Transverse colon (tissue), 4 donors: ENCODE results near the gene SHISA5. TPM values are rescaled to one million over a fixed set of nuclear protein-coding genes. Genes with fewer than 3 reads are reported as not detected.

Source experiments
- DNase-seq: peaks from one replicate; pipeline ENCODE4 v3.0.0-alpha.2; 2019
- H3K27ac ChIP-seq, 4 donors: fragments of 200-600 bp; sonication (generic); 2 replicates each; pipeline ENCODE4 v1.5.1; 2016 to 2018; ENCODE audit warnings: inconsistent platforms in 4 of 4
- H3K27me3 ChIP-seq: fragments of 200-600 bp; sonication (generic); 2 replicates; pipeline ENCODE4 v1.5.1; 2017; ENCODE audit warnings: inconsistent platforms
- H3K36me3 ChIP-seq, 4 donors: fragments of 200-600 bp; sonication (generic); 2 replicates each; pipeline ENCODE4 v1.5.1; 2017 to 2019; ENCODE audit warnings: inconsistent platforms in 4 of 4
- H3K4me1 ChIP-seq, 4 donors: fragments of 200-600 bp; sonication (generic); 2 replicates each; pipeline ENCODE4 v1.5.1; 2017 to 2020; ENCODE audit warnings: inconsistent platforms in 4 of 4
- H3K4me3 ChIP-seq, 4 donors: fragments of 200-600 bp; sonication (generic); 1 replicate in 1 of 4; 2 replicates in 3 of 4; pipeline versions ENCODE4 v1.5.1 to v1.6.1; 2017 to 2019; ENCODE audit warnings: inconsistent platforms in 4 of 4
- H3K9me3 ChIP-seq, 2 donors: fragments of 200-600 bp; sonication (generic); 2 replicates each; pipeline ENCODE4 v1.5.1; 2017 to 2019; ENCODE audit warnings: inconsistent platforms in 2 of 2
- EP300 ChIP-seq: sonication (generic); formaldehyde crosslinking; IDR thresholded peaks from one replicate; pipeline ENCODE4 v1.6.1; 2017; ENCODE audit warnings: antibody characterized with exemption, low read depth
- POLR2A ChIP-seq: fragments of 450-650 bp; IDR thresholded peaks from one replicate; pipeline ENCODE4 v1.6.1; 2016; ENCODE audit warnings: antibody characterized with exemption, mild to moderate bottlenecking, moderate library complexity
- POLR2AphosphoS5 ChIP-seq, 3 donors: sonication (generic); formaldehyde crosslinking; IDR thresholded peaks; one replicate each; pipeline ENCODE4 v1.6.1; 2016; ENCODE audit warnings: antibody characterized with exemption in 3 of 3
- WGBS, 2 donors: methylation state at CpG; one replicate each; pipeline ENCODE4 v1.1.5; 2018; ENCODE audit warnings: low coverage in 1 of 2; 5-methylcytosine and 5-hydroxymethylcytosine counted together
- in situ Hi-C, 4 donors: fragments of 200-750 bp; cut with MboI; loops; one replicate each; pipeline versions ENCODE4 v1.15.0 to v1.15.1; 2017; ENCODE audit warnings: low sequenced_read_pairs in 3 of 4, low pct_ligation_motif_present in 1 of 4, low pct_unique_long_range_greater_than_20kb in 1 of 4
- intact Hi-C: fragments of 100-400 bp; cut with DNase I; formaldehyde crosslinking; loops from one replicate; pipeline ENCODE4 v1.15.1; 2023; ENCODE audit warnings: low total_unique reads
- total RNA-seq, 4 donors: library from RNA; depleted of rRNA; stranded (reverse); fragments of >200 nt; gene quantifications; one replicate each; pipeline ENCODE4 v1.1.0, GENCODE V29; 2016
- TF ChIP-seq, protein P1 (sequence below), 5 experiments: fragments of 200-600 bp in 3 of 5; fragments of 450-650 bp in 2 of 5; sonication (generic) in 3 of 5; IDR thresholded peaks; 1 replicate in 2 of 5; 2 replicates in 3 of 5; pipeline ENCODE4 v1.5.1; 2016 to 2017; ENCODE audit warnings: antibody characterized with exemption in 5 of 5, inconsistent platforms in 3 of 5, mild to moderate bottlenecking in 2 of 5, moderate library complexity in 1 of 5

The SHISA5 gene
- total RNA-seq, 4 donors from 2014 or later: 72.9 to 89.4 (median 80.8) TPM

DNA sequence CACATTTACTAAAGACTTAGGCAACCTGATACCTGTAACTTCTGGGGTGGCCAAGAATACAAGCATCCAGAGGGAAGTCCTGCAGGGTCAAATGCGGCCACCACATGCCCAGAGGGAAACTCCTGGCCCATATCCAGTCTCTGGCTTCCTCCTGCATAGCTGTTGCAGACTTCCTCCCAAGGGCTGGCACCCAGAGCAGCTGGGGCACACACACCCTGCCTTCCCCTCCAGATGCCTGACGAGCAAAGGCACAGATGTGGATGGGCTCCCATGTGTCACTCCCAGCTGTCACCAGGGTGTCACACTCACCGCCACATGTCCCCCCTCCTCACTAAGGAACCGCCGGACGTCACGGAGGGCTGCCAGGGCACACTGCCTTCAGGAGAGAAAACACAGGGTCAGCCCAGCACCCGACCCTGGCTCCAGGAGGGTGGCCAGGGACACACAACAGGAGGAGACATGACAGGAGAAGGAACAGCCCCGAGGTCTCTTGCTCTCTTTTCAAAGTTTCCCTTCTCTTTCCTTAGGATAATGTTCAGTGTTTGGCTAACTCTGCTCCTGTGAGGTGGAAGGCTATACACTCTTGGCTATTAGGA, 39.4 kb upstream of the SHISA5 start:
- Histone ChIP-seq H3K4me3 (no peak overlapping the region), H3K27ac (no peak overlapping the region), H3K36me3 (no peaks in the 10 kb centered on the region), H3K9me3 (no peaks in the 10 kb centered on the region), H3K4me1 (no peaks in the 10 kb centered on the region), H3K27me3 (no peaks in the 10 kb centered on the region)
- 74% methylated on average over 9 of the region's 9 CpGs; no CpG with 5 or more reads in 1 of the 2 donors for WGBS, 2 donors
- intact Hi-C loops (no loop called here), in situ Hi-C loops (loop anchor here in 2 of 4 donors (10.0 kb wide), 2 partner anchors 79 to 89 kb away; a partner anchor contains a TSS)
- DNase-seq: no peak
- TF ChIP-seq EP300 (no peak), POLR2AphosphoS5 (IDR thresholded peaks at IDR 0.05) (no peak), POLR2A (no peak)
- TF ChIP-seq, protein P1, sequence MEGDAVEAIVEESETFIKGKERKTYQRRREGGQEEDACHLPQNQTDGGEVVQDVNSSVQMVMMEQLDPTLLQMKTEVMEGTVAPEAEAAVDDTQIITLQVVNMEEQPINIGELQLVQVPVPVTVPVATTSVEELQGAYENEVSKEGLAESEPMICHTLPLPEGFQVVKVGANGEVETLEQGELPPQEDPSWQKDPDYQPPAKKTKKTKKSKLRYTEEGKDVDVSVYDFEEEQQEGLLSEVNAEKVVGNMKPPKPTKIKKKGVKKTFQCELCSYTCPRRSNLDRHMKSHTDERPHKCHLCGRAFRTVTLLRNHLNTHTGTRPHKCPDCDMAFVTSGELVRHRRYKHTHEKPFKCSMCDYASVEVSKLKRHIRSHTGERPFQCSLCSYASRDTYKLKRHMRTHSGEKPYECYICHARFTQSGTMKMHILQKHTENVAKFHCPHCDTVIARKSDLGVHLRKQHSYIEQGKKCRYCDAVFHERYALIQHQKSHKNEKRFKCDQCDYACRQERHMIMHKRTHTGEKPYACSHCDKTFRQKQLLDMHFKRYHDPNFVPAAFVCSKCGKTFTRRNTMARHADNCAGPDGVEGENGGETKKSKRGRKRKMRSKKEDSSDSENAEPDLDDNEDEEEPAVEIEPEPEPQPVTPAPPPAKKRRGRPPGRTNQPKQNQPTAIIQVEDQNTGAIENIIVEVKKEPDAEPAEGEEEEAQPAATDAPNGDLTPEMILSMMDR (IDR thresholded peaks at IDR 0.05): no peak

DNA sequence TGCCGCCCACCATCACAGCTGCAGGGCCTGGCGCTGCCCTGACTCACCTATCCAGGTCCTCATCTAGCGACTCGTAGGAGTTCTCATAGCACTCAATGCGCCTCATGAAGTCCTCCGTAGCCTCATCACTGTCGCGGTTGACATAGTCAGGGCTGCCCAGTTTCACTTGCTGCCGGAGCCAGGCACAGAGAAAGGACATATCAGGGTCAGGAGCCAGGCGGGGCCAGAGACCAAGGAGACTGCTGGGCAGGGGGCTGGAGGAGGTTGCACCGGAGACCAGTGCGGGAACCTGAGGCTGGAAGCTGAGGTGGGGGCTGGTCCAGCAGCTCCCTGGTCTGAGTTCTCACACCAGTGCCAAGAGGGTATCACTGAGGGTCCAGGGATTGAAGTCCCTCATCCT, 34.5 kb upstream of the SHISA5 start:
- WGBS, 2 donors: 88% methylated on average over 11 of the region's 12 CpGs; no CpG with 5 or more reads in 1 of the 2 donors
- no peaks in the 10 kb centered on the region for H3K9me3 ChIP-seq
- TF ChIP-seq POLR2AphosphoS5 (IDR thresholded peaks at IDR 0.05) (no peak), POLR2A (no peak), EP300 (no peak)
- TF ChIP-seq, protein P1 (IDR thresholded peaks at IDR 0.05): no peak
- no peak overlapping the region for H3K4me3 ChIP-seq
- H3K27me3 ChIP-seq: no peaks in the 10 kb centered on the region
- DNase-seq: no peak
- intact Hi-C loops (no loop called here), in situ Hi-C loops (no loop called here)
- H3K4me1 ChIP-seq: no peaks in the 10 kb centered on the region
- H3K27ac ChIP-seq: no peak overlapping the region
- H3K36me3 ChIP-seq: no peaks in the 10 kb centered on the region

DNA sequence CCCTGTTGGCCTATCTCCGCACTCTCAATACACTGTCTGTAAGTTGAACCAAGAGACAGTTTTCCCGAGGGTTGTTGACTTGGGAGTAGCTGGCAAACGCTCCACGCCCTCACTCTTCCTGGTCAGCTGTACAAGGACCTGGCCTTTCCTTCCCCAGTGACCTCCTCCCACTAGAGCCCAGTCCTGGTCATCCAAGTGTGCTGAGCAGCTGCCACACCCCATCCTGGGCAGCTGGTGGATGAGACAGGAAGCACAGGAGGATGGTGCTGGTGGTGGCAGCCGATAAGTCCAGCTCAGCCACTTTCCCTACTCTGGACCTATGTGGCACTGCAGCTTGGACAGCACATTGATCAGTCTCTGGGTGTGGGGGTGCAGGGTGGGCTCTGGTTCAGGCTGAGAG, 32.8 kb upstream of the SHISA5 start:
- Histone ChIP-seq H3K4me3 (no peak overlapping the region), H3K9me3 (no peaks in the 10 kb centered on the region), H3K27ac (no peak overlapping the region), H3K27me3 (no peaks in the 10 kb centered on the region), H3K4me1 (no peaks in the 10 kb centered on the region), H3K36me3 (no peaks in the 10 kb centered on the region)
- 88% methylated on average over 5 of the region's 5 CpGs; no CpG with 5 or more reads in 1 of the 2 donors for WGBS, 2 donors
- intact Hi-C loops: no loop called here
- no peak for DNase-seq
- TF ChIP-seq EP300 (no peak), POLR2AphosphoS5 (IDR thresholded peaks at IDR 0.05) (no peak), POLR2A (no peak)
- TF ChIP-seq, protein P1 (IDR thresholded peaks at IDR 0.05): no peak
- in situ Hi-C loops: no loop called here

DNA sequence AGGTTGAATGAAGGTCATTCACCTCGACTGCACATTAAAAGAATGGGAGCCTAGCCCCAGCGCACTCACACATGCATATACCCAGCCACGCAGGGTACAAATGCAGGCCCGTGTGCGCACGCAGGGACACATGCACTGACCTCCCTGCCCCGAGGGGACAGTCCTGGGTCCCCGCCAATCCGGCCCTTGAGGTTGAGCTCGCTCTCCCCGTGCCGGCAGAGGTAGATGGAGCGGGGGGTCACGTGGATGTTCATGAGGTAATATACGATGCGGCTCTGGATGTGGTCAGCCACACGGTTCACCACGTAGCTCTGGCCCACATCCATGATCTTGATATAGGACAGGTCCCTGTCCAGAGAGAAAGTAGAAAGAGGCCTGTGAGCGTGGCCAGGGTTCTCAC, 32.1 kb upstream of the SHISA5 start:
- no peak overlapping the region for H3K4me3 ChIP-seq
- H3K9me3 ChIP-seq: no peaks in the 10 kb centered on the region
- TF ChIP-seq POLR2A: no peak
- TF ChIP-seq EP300: no peak
- TF ChIP-seq, protein P1 (IDR thresholded peaks at IDR 0.05): no peak
- TF ChIP-seq POLR2AphosphoS5 (IDR thresholded peaks at IDR 0.05): no peak
- H3K36me3 ChIP-seq: no peaks in the 10 kb centered on the region
- no peak for DNase-seq
- in situ Hi-C loops (no loop called here), intact Hi-C loops (no loop called here)
- H3K27ac ChIP-seq: no peak overlapping the region
- H3K27me3 ChIP-seq: no peaks in the 10 kb centered on the region
- H3K4me1 ChIP-seq: no peaks in the 10 kb centered on the region
- 90% methylated on average over 19 of the region's 19 CpGs; no CpG with 5 or more reads in 1 of the 2 donors for WGBS, 2 donors
